HS-5 (cell line): ENCODE data around the gene STPG3.

Source experiments
- DNase-seq: peaks from one replicate; pipeline ENCODE4 v3.0.0-alpha.2; 2012; ENCODE audit warnings: low read depth

The STPG3 gene

GRCh38 chr9:137222190-137223077 is 28.7 kb upstream of the STPG3 start, which contains the start of gene RNF208:
Gene RNF208 (minus strand): TSS chr9:137222240. CDS start chr9:137221212, 1,028 bp downstream.
- DNase-seq = no peak

GRCh38 chr9:137223078-137223970 is 27.8 kb upstream of the STPG3 start:
- DNase-seq = peak; percentile 92

- DNase-seq = no peak
Measured at GRCh38 chr9:137224830-137225694, 26.0 kb upstream of the STPG3 start, which contains the start of gene CYSRT1. Gene CYSRT1 (plus strand): TSS chr9:137225174. CDS start chr9:137225622, 448 bp downstream.

GRCh38 chr9:137225699-137226331 is 25.3 kb upstream of the STPG3 start:
- no peak for DNase-seq

GRCh38 chr9:137226338-137227053 is 24.6 kb upstream of the STPG3 start:
- no peak for DNase-seq

GRCh38 chr9:137227054-137227852 is 23.8 kb upstream of the STPG3 start, which contains the start of gene RNF224:
Gene RNF224 (plus strand): TSS chr9:137227502. CDS start chr9:137228336, 834 bp downstream.
- DNase-seq = no peak

- no peak for DNase-seq
Measured at GRCh38 chr9:137227853-137228505, 23.1 kb upstream of the STPG3 start.

- DNase-seq = no peak
Measured at GRCh38 chr9:137228506-137228967, 22.5 kb upstream of the STPG3 start.

GRCh38 chr9:137228968-137229896 is 21.9 kb upstream of the STPG3 start:
- no peak for DNase-seq

GRCh38 chr9:137229903-137230704 is 21.0 kb upstream of the STPG3 start:
- DNase-seq = no peak

- DNase-seq = no peak
Measured at GRCh38 chr9:137230705-137231371, 20.2 kb upstream of the STPG3 start, which contains the start of gene SLC34A3. Gene SLC34A3 (plus strand): TSS chr9:137230901. CDS start chr9:137231703, 802 bp downstream.

- DNase-seq = no peak
Measured at GRCh38 chr9:137231372-137232039, 19.6 kb upstream of the STPG3 start.

GRCh38 chr9:137232101-137232500 is 19.0 kb upstream of the STPG3 start:
- no peak for DNase-seq

GRCh38 chr9:137232510-137232909 is 18.6 kb upstream of the STPG3 start:
- DNase-seq = no peak

GRCh38 chr9:137233143-137233980 is 17.7 kb upstream of the STPG3 start:
- no peak for DNase-seq
